H1 (cell line): ENCODE results near the gene SLC2A13. TPM values are rescaled to one million over a fixed set of nuclear protein-coding genes. Genes with fewer than 3 reads are reported as not detected.

ENCODE experiments used
- KDM4A ChIP-seq: IDR thresholded peaks from one replicate; pipeline ENCODE4 v1.7.1; 2012; ENCODE audit warnings: low read depth, mild to moderate bottlenecking, moderate library complexity, low read length, inconsistent platforms; ENCODE audit not compliant: severe bottlenecking
- RNF2 ChIP-seq: fragments of 200-900, 300-1000 bp; sonication (generic); IDR thresholded peaks from 2 replicates; pipeline ENCODE4 v1.7.1; 2016; ENCODE audit warnings: borderline replicate concordance, low read depth, mild to moderate bottlenecking, antibody characterized with exemption, low read length; ENCODE audit not compliant: poor library complexity, severe bottlenecking; ENCODE audit errors: missing control alignments
- RXRA ChIP-seq: IDR thresholded peaks from 2 replicates; pipeline ENCODE4 v1.6.1; 2011; ENCODE audit warnings: low read depth, mild to moderate bottlenecking, low read length, moderate library complexity; ENCODE audit not compliant: insufficient read depth
- TBP ChIP-seq: IDR thresholded peaks from 2 replicates; pipeline ENCODE4 v1.6.1; 2011; ENCODE audit warnings: low read depth, low read length, improper control_type of control experiment
- polyA plus RNA-seq, 7 experiments: library from polyadenylated mRNA; depleted of rRNA in 3 of 7; stranded (reverse) in 5 of 7; unstranded in 2 of 7; fragments of >200 nt in 5 of 7; fragments of 200-250 nt in 2 of 7; gene quantifications; 1 replicate in 5 of 7; 2 replicates in 1 of 7; 4 replicates in 1 of 7; pipeline versions ENCODE4 v1.2.1 to v1.2.3, GENCODE V29; 2011 to 2013; ENCODE audit warnings: missing spikeins in 2 of 7, mixed read lengths in 2 of 7
- total RNA-seq: library from RNA; stranded (reverse); fragmentation: NEBNext Ultra II Directional; extraction: Animal tissue kit (Norgen Biotek cat#: 25700); gene quantifications from 2 replicates; pipeline ENCODE4 v1.2.1, GENCODE V29; 2021

The SLC2A13 gene
- total and polyA plus RNA-seq, 2 of the 8 experiments (the other 6 are each of a cell fraction or from before 2014, with no cell fraction given), result 2.8 to 9.6 TPM

- TF ChIP-seq RNF2 (no peak), TBP (no peak), KDM4A (no peak), RXRA (no peak)
Measured at GRCh38 chr12:39956725-39957124, 149.2 kb downstream of the SLC2A13 start (continued).
